Heart left ventricle (tissue), 16 donors: ENCODE measurements around the gene CLEC6A. TPM values are rescaled to one million over a fixed set of nuclear protein-coding genes. Genes with fewer than 3 reads are reported as not detected.

ENCODE experiments used
- ATAC-seq, 4 donors: fragments of 200-7000 bp; cut with Tn5 transposase; one replicate each; pipeline ENCODE4 v1.9.1; 2020 to 2022; ENCODE audit warnings: moderate library complexity in 4 of 4, mild to moderate bottlenecking in 3 of 4, moderate number of reproducible peaks in 1 of 4
- DNase-seq, 5 donors: peaks; one replicate each; pipeline ENCODE4 v3.0.0-alpha.2; 2020
- H3K27ac ChIP-seq, 12 donors: fragments of 200-600 bp; sonication (generic) in 4 of 12; one replicate each; pipeline versions ENCODE4 v1.5.0 to v1.8.0; 2016 to 2022; ENCODE audit warnings: mild to moderate bottlenecking in 2 of 12
- H3K27me3 ChIP-seq, 9 donors: fragments of 200-600 bp; sonication (generic) in 2 of 9; one replicate each; pipeline versions ENCODE4 v1.5.1 to v1.8.0; 2016 to 2022; ENCODE audit warnings: mild to moderate bottlenecking in 3 of 9
- H3K36me3 ChIP-seq, 9 donors: fragments of 200-600 bp; sonication (generic) in 2 of 9; one replicate each; pipeline versions ENCODE4 v1.5.0 to v1.8.0; 2018 to 2022; ENCODE audit warnings: mild to moderate bottlenecking in 2 of 9
- H3K4me1 ChIP-seq, 12 donors: fragments of 200-600 bp; sonication (generic) in 4 of 12; one replicate each; pipeline versions ENCODE4 v1.5.0 to v1.8.0; 2016 to 2022; ENCODE audit warnings: mild to moderate bottlenecking in 3 of 12
- H3K4me3 ChIP-seq, 12 donors: fragments of 200-600 bp; sonication (generic) in 4 of 12; one replicate each; pipeline versions ENCODE4 v1.5.0 to v1.8.0; 2017 to 2022; ENCODE audit warnings: mild to moderate bottlenecking in 9 of 12, moderate library complexity in 4 of 12
- H3K9me3 ChIP-seq, 12 donors: fragments of 200-600 bp; sonication (generic) in 4 of 12; one replicate each; pipeline versions ENCODE4 v1.5.0 to v1.8.0; 2016 to 2022; ENCODE audit warnings: mild to moderate bottlenecking in 1 of 12
- POLR2A ChIP-seq, 2 donors: fragments of 450-650 bp; IDR thresholded peaks; one replicate each; pipeline ENCODE4 v1.6.1; 2017; ENCODE audit warnings: antibody characterized with exemption in 2 of 2, mild to moderate bottlenecking in 2 of 2, moderate library complexity in 2 of 2
- WGBS, 4 donors: extraction: QIAGEN DNeasy Blood & Tissue Kit in 2 of 4; methylation state at CpG; one replicate each; pipeline versions ENCODE4 v1.1.5 to v1.1.7; 2013 to 2018; 5-methylcytosine and 5-hydroxymethylcytosine counted together
- intact Hi-C, 10 donors: fragments of 100-400 bp; cut with DNase I; formaldehyde crosslinking; loops; one replicate each; pipeline versions ENCODE4 v1.11.1 to v1.14.2; 2022
- polyA plus RNA-seq, 2 donors: library from polyadenylated mRNA; stranded (reverse); fragments of 200-250 nt; gene quantifications; one replicate each; pipeline ENCODE4 v1.2.3, GENCODE V29; 2013
- total RNA-seq, 9 donors: library from RNA; depleted of rRNA in 2 of 9; stranded (reverse); fragments of >200 nt in 2 of 9; fragmentation: NEBNext Ultra II Directional in 3 of 9; extraction: Animal tissue kit (Norgen Biotek cat#: 25700) in 3 of 9; gene quantifications; one replicate each; pipeline versions ENCODE4 v1.1.0 to v1.2.4, GENCODE V29; 2016 to 2023
- TF ChIP-seq, protein P1 (sequence below), 12 donors: fragments of 200-600 bp; sonication (generic) in 4 of 12; IDR thresholded peaks; one replicate each; pipeline versions ENCODE4 v1.5.0 to v1.8.0; 2018 to 2022; ENCODE audit warnings: antibody characterized with exemption in 12 of 12, mild to moderate bottlenecking in 5 of 12
- donor health status: ischemic (EF 13 %, LVEDD 7.1; RV severe dilation, severe dysfunction).
- donor health status: healthy with polysubstance abuse.
- donor health status: DM: no; HTN: yes; CAD: no.
- donor health status: DM: no; HTN: no; CAD: no.
- donor health status: ischemic (EF 25% LVEDD 6.9; RV normal size, moderate dysfunction).
- donor health status: ischemic (EF 25% LVEDD 5.7; RV mildly dilated, moderate dysfunction).
- donor health status: healthy.
- donor health status: DM: yes; HTN: yes; CAD: no.
- donor health status: ischemic (EF 35%, LVEDD 5.7; RV mildly dilated, moderate dysfunction).
- donor health status: nonischemic (EF 11% LVEDD 7.7; RV severe dilation, severe dysfunction).
- donor health status: DM: yes; HTN: yes; CAD: no.
- donor health status: PGD.
- donor health status: ischemic (EF 29% LVEDD 5.4; RV normal size, mild dysfunction).
- donor health status: nonischemic (EF 23%, LVEDD 6.1; RV moderate dilation, normal function).

The CLEC6A gene
- total and polyA plus RNA-seq, 11 donors: not detected

DNA sequence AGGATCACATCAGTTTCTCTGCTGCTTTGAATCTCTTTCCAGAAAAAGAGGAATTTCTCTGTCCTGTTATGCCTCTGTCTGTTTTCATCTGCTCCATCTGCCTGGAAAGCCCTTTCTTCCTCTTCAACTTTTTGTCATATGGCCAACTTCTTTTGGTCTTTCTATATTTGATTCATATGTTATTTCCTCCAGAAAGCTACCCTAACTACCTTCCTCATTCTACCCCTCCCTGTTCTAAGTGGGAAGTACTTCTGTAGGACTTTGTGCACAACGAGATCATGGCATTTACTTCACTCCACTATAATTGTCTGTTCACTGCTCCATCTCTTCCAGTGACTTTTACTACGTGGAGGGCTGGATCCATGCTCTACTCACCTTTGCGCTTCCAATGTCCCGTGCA lies 63.4 kb downstream of the CLEC6A start:
- Histone ChIP-seq H3K36me3 (no peaks in the 10 kb centered on the region), H3K27ac (peak overlapping the region in 1 of 12 donors; percentile 61), H3K27me3 (peaks cover 0 to 10% (median 0%) of the 10 kb centered on the region in 9 donors), H3K9me3 (peaks cover 0 to 16% (median 2%) of the 10 kb centered on the region in 12 donors), H3K4me3 (no peak overlapping the region), H3K4me1 (peaks cover 0 to 20% (median 0%) of the 10 kb centered on the region in 12 donors)
- no peak for TF ChIP-seq POLR2A (IDR thresholded peaks at IDR 0.05)
- TF ChIP-seq, protein P1, sequence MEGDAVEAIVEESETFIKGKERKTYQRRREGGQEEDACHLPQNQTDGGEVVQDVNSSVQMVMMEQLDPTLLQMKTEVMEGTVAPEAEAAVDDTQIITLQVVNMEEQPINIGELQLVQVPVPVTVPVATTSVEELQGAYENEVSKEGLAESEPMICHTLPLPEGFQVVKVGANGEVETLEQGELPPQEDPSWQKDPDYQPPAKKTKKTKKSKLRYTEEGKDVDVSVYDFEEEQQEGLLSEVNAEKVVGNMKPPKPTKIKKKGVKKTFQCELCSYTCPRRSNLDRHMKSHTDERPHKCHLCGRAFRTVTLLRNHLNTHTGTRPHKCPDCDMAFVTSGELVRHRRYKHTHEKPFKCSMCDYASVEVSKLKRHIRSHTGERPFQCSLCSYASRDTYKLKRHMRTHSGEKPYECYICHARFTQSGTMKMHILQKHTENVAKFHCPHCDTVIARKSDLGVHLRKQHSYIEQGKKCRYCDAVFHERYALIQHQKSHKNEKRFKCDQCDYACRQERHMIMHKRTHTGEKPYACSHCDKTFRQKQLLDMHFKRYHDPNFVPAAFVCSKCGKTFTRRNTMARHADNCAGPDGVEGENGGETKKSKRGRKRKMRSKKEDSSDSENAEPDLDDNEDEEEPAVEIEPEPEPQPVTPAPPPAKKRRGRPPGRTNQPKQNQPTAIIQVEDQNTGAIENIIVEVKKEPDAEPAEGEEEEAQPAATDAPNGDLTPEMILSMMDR (IDR thresholded peaks at IDR 0.05): no peak
- ATAC-seq: peak in 2 of 4 donors; percentile 48 to 50
- 74 to 77% (median 76%) methylated on average over 4 of the region's 4 CpGs for WGBS, 4 donors
- intact Hi-C loops: no loop called here
- DNase-seq: no peak

DNA sequence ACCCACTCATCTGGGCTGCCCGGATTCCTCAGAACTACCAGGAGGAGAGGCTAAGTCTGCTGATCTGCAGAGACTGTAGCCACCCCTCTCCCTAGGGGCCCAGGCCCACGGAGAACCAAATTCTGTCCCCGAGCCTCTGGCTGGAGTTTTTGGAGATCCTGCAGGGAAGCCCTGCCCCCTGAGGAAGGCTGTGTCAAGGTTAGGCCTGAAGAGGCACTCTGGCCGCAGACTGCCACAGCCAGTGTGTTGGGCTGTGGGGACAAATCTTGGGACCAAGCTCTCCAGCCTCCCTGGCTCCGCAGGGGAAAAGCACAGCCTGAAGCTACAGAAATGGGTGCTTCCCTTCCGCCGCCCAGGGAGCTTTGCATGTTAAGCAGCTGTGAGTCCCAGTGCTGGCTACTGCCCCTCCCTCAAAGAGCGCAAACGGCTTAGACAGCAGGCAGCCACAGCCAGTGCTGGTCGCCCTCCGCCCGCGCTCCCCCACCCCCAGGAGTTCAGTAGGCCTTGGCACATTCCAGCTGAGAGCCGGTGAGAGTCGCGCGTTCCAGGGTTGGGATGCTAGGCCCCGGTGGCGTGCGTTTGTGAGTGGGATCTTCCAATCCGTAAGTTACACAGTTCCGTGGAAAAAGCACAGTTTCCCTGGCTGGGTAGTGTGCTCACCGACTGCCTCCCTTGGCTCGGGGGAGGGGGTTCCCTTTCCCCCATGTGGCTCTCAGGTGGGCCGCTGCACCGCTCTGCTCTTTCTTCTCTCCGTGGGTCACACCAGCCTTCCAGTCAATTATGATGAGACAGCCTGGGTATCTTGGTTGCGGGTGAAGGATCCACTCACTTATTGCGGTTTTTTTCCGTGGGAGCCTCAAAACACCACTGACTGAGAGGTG lies 71.7 kb downstream of the CLEC6A start:
- no peak for DNase-seq
- Histone ChIP-seq H3K36me3 (no peaks in the 10 kb centered on the region), H3K4me3 (no peak overlapping the region), H3K9me3 (peaks cover 0 to 26% (median 5%) of the 10 kb centered on the region in 12 donors), H3K27me3 (peaks cover 0 to 34% (median 0%) of the 10 kb centered on the region in 9 donors), H3K4me1 (no peaks in the 10 kb centered on the region), H3K27ac (no peak overlapping the region)
- WGBS, 4 donors: 62 to 76% (median 64%) methylated on average over 28 to 30 of the region's 30 CpGs
- intact Hi-C loops: no loop called here
- no peak for ATAC-seq
- TF ChIP-seq, protein P1 (IDR thresholded peaks at IDR 0.05): no peak
- no peak for TF ChIP-seq POLR2A (IDR thresholded peaks at IDR 0.05)

Other genes starting within 250 kb of the CLEC6A start
- gene FAM90A1, start 228.3 kb upstream of the CLEC6A start, total RNA-seq: under 1 TPM in 5 of 9 donors, not detected in 4; 0.09 to 0.20 (median 0.16) TPM
- under 1 TPM; 0.03 to 0.19 TPM for gene FAM90A1, start 228.3 kb upstream of the CLEC6A start, polyA plus RNA-seq
- under 1 TPM in 5 of 9 donors, not detected in 4; 0.14 to 0.72 (median 0.35) TPM for gene CLEC4D, start 57.5 kb downstream of the CLEC6A start, total RNA-seq
- gene CLEC4D, start 57.5 kb downstream of the CLEC6A start, polyA plus RNA-seq: under 1 TPM in 1 of 2 donors, not detected in 1; 0.10 TPM
- gene CLEC4E, start 84.9 kb downstream of the CLEC6A start, total RNA-seq: 1 to 10 TPM in 4 of 9 donors, under 1 TPM in 5; 0.25 to 5.1 (median 0.76) TPM
- 1 to 10 TPM in 1 of 2 donors, under 1 TPM in 1; 0.72 to 1.3 TPM for gene CLEC4E, start 84.9 kb downstream of the CLEC6A start, polyA plus RNA-seq
- not detected for gene AICDA, start 156.9 kb downstream of the CLEC6A start, total RNA-seq
- gene AICDA, start 156.9 kb downstream of the CLEC6A start, polyA plus RNA-seq: under 1 TPM in 1 of 2 donors, not detected in 1; 0.08 TPM
- gene MFAP5, start 206.9 kb downstream of the CLEC6A start, total RNA-seq: 100 to 1,000 TPM in 2 of 9 donors, 10 to 100 TPM in 7; 12.4 to 137 (median 33.0) TPM
- gene MFAP5, start 206.9 kb downstream of the CLEC6A start, polyA plus RNA-seq: 10 to 100 TPM; 10.2 to 17.4 TPM
- gene RIMKLB, start 242.0 kb downstream of the CLEC6A start, total RNA-seq: 10 to 100 TPM in 8 of 9 donors, 1 to 10 TPM in 1; 8.5 to 16.9 (median 11.9) TPM
- gene RIMKLB, start 242.0 kb downstream of the CLEC6A start, polyA plus RNA-seq: 10 to 100 TPM in 1 of 2 donors, 1 to 10 TPM in 1; 7.4 to 15.4 TPM